ENCODE results near the gene FMO4. TPM values are rescaled to one million over a fixed set of nuclear protein-coding genes. Genes with fewer than 3 reads are reported as not detected.
"Not testable (repeated sequence)": the region's sequence is repeated elsewhere in the genome, so short reads cannot be mapped to it uniquely, and the experiment has no call there.

The FMO4 gene
- total RNA-seq, 1 donor from 2014 or later, result 5.4 TPM

- H3K27me3 ChIP-seq (ENCODE audit: low read depth), result no peaks in the 10 kb centered on the region
- no peak overlapping the region for H3K27ac ChIP-seq (replicated peaks)
- H3K4me1 ChIP-seq, result no peaks in the 10 kb centered on the region
- H3K36me3 ChIP-seq, result no peaks in the 10 kb centered on the region
- intact Hi-C loops (cut with micrococcal nuclease), result no loop called here
- DNase-seq, result no peak
- no peak for TF ChIP-seq CTCF (IDR thresholded peaks at IDR 0.05; ENCODE audit: borderline replicate concordance)
- no peak overlapping the region for H3K4me3 ChIP-seq
- H3K9me3 ChIP-seq (replicated peaks), result no peaks in the 10 kb centered on the region
Observed at GRCh38 chr1:171290621-171291020, 23.4 kb upstream of the FMO4 start.

- peaks cover 4% of the 10 kb centered on the region for H3K27me3 ChIP-seq (ENCODE audit: low read depth)
- no peaks in the 10 kb centered on the region for H3K36me3 ChIP-seq
- no peak for TF ChIP-seq CTCF (IDR thresholded peaks at IDR 0.05; ENCODE audit: borderline replicate concordance)
- no peaks in the 10 kb centered on the region for H3K9me3 ChIP-seq (replicated peaks)
- no peak for DNase-seq
- intact Hi-C loops (cut with micrococcal nuclease), result no loop called here
- H3K4me1 ChIP-seq, result no peaks in the 10 kb centered on the region
- no peak overlapping the region for H3K27ac ChIP-seq (replicated peaks)
- no peak overlapping the region for H3K4me3 ChIP-seq
Observed at GRCh38 chr1:171292799-171293198, 21.2 kb upstream of the FMO4 start.

- DNase-seq; H3K4me1 ChIP-seq; intact Hi-C loops (cut with micrococcal nuclease); H3K36me3 ChIP-seq; H3K27ac ChIP-seq (replicated peaks); H3K4me3 ChIP-seq; H3K27me3 ChIP-seq (ENCODE audit: low read depth): not testable (repeated sequence)
- H3K9me3 ChIP-seq (replicated peaks), result peaks cover 20% of the 10 kb centered on the region
Observed at GRCh38 chr1:171295383-171295782, 18.6 kb upstream of the FMO4 start.

- Histone ChIP-seq H3K36me3 (no peaks in the 10 kb centered on the region), H3K4me1 (no peaks in the 10 kb centered on the region), H3K4me3 (no peak overlapping the region), H3K9me3 (replicated peaks) (peaks cover 24% of the 10 kb centered on the region), H3K27ac (replicated peaks) (no peak overlapping the region), H3K27me3 (ENCODE audit: low read depth) (peaks cover 9% of the 10 kb centered on the region)
- no peak for TF ChIP-seq CTCF (IDR thresholded peaks at IDR 0.05; ENCODE audit: borderline replicate concordance)
- DNase-seq, result no peak
- intact Hi-C loops (cut with micrococcal nuclease), result no loop called here
Observed at GRCh38 chr1:171295821-171296220, 18.2 kb upstream of the FMO4 start.

- Histone ChIP-seq H3K9me3 (replicated peaks) (peaks cover 35% of the 10 kb centered on the region), H3K36me3 (no peaks in the 10 kb centered on the region), H3K4me1 (no peaks in the 10 kb centered on the region), H3K27me3 (ENCODE audit: low read depth) (peaks cover 9% of the 10 kb centered on the region), H3K27ac (replicated peaks) (no peak overlapping the region), H3K4me3 (no peak overlapping the region)
- intact Hi-C loops (cut with micrococcal nuclease), result no loop called here
- DNase-seq, result no peak
- TF ChIP-seq CTCF (IDR thresholded peaks at IDR 0.05; ENCODE audit: borderline replicate concordance), result no peak
Observed at GRCh38 chr1:171296897-171297296, 17.1 kb upstream of the FMO4 start.

- DNase-seq, result no peak
- no peak overlapping the region for H3K4me3 ChIP-seq
- H3K27ac ChIP-seq (replicated peaks), result no peak overlapping the region
- intact Hi-C loops (cut with micrococcal nuclease), result no loop called here
- no peak for TF ChIP-seq CTCF (IDR thresholded peaks at IDR 0.05; ENCODE audit: borderline replicate concordance)
- peaks cover 9% of the 10 kb centered on the region for H3K27me3 ChIP-seq (ENCODE audit: low read depth)
- no peaks in the 10 kb centered on the region for H3K36me3 ChIP-seq
- H3K9me3 ChIP-seq (replicated peaks), result peaks cover 53% of the 10 kb centered on the region
- no peaks in the 10 kb centered on the region for H3K4me1 ChIP-seq
Observed at GRCh38 chr1:171298696-171299095, 15.3 kb upstream of the FMO4 start.

Data from left ventricle myocardium inferior (tissue), 1 donor.